ENCODE data around the gene ACO2. TPM values are rescaled to one million over a fixed set of nuclear protein-coding genes. Genes with fewer than 3 reads are reported as not detected.

The ACO2 gene
- polyA plus RNA-seq, 1 of the 3 experiments (the other 2 are of a cell fraction) = 47.0 TPM

- H4K20me1 ChIP-seq (ENCODE audit: insufficient read depth) = no peaks in the 10 kb centered on the region
- H2AFZ ChIP-seq (ENCODE audit: low read depth) = no peak overlapping the region
- no peaks in the 10 kb centered on the region; the same call in 1 of the 2 replicates for H3K79me2 ChIP-seq (ENCODE audit: insufficient read depth)
- H3K27me3 ChIP-seq (ENCODE audit: insufficient read depth) = no peaks in the 10 kb centered on the region
- TF ChIP-seq GATA2 (CRISPR knock-in tag; IDR thresholded peaks at IDR 0.05) (no peak), EP300 (IDR thresholded peaks at IDR 0.05; ENCODE audit: borderline replicate concordance in 1 of 2, low read depth in 1 of 2, low read length in 1 of 2) (no peak)
- peaks cover 0 to 23% of the 10 kb centered on the region in 2 experiments for H3K36me3 ChIP-seq (replicated peaks in 1 of 2; ENCODE audit: control insufficient read depth in 1 of 2, insufficient read depth in 2 of 2, low read length in 1 of 2)
- H3K9ac ChIP-seq = no peak overlapping the region
- H3K4me3 ChIP-seq (ENCODE audit: low read depth in 2 of 2, low read length in 1 of 2) = no peak overlapping the region
- H3F3A ChIP-seq (replicated peaks; ENCODE audit: insufficient read depth) = no peaks in the 10 kb centered on the region
- CTCF ChIA-PET = interaction anchor here (1.2 to 2.9 kb wide), 5 partner anchors 11 to 124 kb away, joined by 3 to 22 read pairs (median 5); no protein-coding TSS in a partner anchor
- H3K4me2 ChIP-seq = no peak overlapping the region
- H3K9me2 ChIP-seq = no peaks in the 10 kb centered on the region
- POLR2A ChIA-PET = no interaction called here
- H3K4me1 ChIP-seq (ENCODE audit: control insufficient read depth in 1 of 2, insufficient read depth in 2 of 2, low read depth in 1 of 2, low read length in 1 of 2) = peaks cover 0 to 4% of the 10 kb centered on the region in 2 experiments; a peak in 1 of 4 replicates
- H3K9me3 ChIP-seq = no peaks in the 10 kb centered on the region
- H3K27ac ChIP-seq (ENCODE audit: low read depth in 2 of 2, low read length in 1 of 2) = no peak overlapping the region
- no peak for DNase-seq
- 87% methylated on average over 2 of the region's 16 CpGs for WGBS (ENCODE audit: low lambda C conversion rate)
These were observed 59.3 kb downstream of the ACO2 start for GRCh38 chr22:41528132-41528766.

- no peak overlapping the region for H2AFZ ChIP-seq (ENCODE audit: low read depth)
- no peaks in the 10 kb centered on the region for H4K20me1 ChIP-seq (ENCODE audit: insufficient read depth)
- 40% methylated on average over 1 of the region's 13 CpGs for WGBS (ENCODE audit: low lambda C conversion rate)
- no peak overlapping the region for H3K9ac ChIP-seq
- H3F3A ChIP-seq (replicated peaks; ENCODE audit: insufficient read depth) = no peaks in the 10 kb centered on the region
- no peak for TF ChIP-seq USF2 (IDR thresholded peaks at IDR 0.05; ENCODE audit: borderline replicate concordance, low read depth, low read length)
- no peak for TF ChIP-seq NFIC (IDR thresholded peaks at IDR 0.05; ENCODE audit: borderline replicate concordance)
- TF ChIP-seq USF1 (IDR thresholded peaks at IDR 0.05; ENCODE audit: borderline replicate concordance, low read depth) = no peak
- no peak for TF ChIP-seq JUND (IDR thresholded peaks at IDR 0.05)
- TF ChIP-seq RFX5 (IDR thresholded peaks at IDR 0.05; ENCODE audit: low read length) = no peak
- TF ChIP-seq TAF1 (IDR thresholded peaks at IDR 0.05; ENCODE audit: borderline replicate concordance, low read depth, low read length) = no peak
- no peak for TF ChIP-seq RAD21 (IDR thresholded peaks at IDR 0.05; ENCODE audit: low read length)
- no peak for TF ChIP-seq SIN3A (IDR thresholded peaks at IDR 0.05; ENCODE audit: borderline replicate concordance, low read depth, low read length)
- TF ChIP-seq PBX3 (IDR thresholded peaks at IDR 0.05) = no peak
- TF ChIP-seq ELF1 (IDR thresholded peaks at IDR 0.05) = no peak
- TF ChIP-seq TCF12 (IDR thresholded peaks at IDR 0.05) = no peak
- TF ChIP-seq CHD2 (IDR thresholded peaks at IDR 0.05; ENCODE audit: low read length, partially characterized antibody) = no peak
- no peak for TF ChIP-seq MXI1 (IDR thresholded peaks at IDR 0.05; ENCODE audit: low read depth, low read length)
- TF ChIP-seq NRF1 (IDR thresholded peaks at IDR 0.05; ENCODE audit: low read depth, low read length) = no peak
- no peak for TF ChIP-seq POLR2AphosphoS5 (IDR thresholded peaks at IDR 0.05; ENCODE audit: low read depth, low read length)
- no peak for DNase-seq
- H3K79me2 ChIP-seq (ENCODE audit: insufficient read depth) = no peaks in the 10 kb centered on the region; the same call in 1 of the 2 replicates
- no peak overlapping the region for H3K4me3 ChIP-seq (ENCODE audit: low read depth in 2 of 2, low read length in 1 of 2)
- H3K9me2 ChIP-seq = no peaks in the 10 kb centered on the region
- H3K4me1 ChIP-seq (ENCODE audit: control insufficient read depth in 1 of 2, insufficient read depth in 2 of 2, low read depth in 1 of 2, low read length in 1 of 2) = peaks cover 0 to 2% of the 10 kb centered on the region in 2 experiments; a peak in 1 of 4 replicates
- POLR2A ChIA-PET = no interaction called here
- H3K27me3 ChIP-seq (ENCODE audit: insufficient read depth) = no peaks in the 10 kb centered on the region
- no peaks in the 10 kb centered on the region for H3K9me3 ChIP-seq
- CTCF ChIA-PET = interaction anchor here (1.2 to 2.9 kb wide), 3 partner anchors 11 to 125 kb away, joined by 3 to 22 read pairs (median 5); no protein-coding TSS in a partner anchor
- no peak overlapping the region for H3K4me2 ChIP-seq
- H3K36me3 ChIP-seq (replicated peaks in 1 of 2; ENCODE audit: control insufficient read depth in 1 of 2, insufficient read depth in 2 of 2, low read length in 1 of 2) = peaks cover 0 to 23% of the 10 kb centered on the region in 2 experiments
- no peak overlapping the region; a peak in 1 of 4 replicates for H3K27ac ChIP-seq (ENCODE audit: low read depth in 2 of 2, low read length in 1 of 2)
These were observed 60.1 kb downstream of the ACO2 start for GRCh38 chr22:41528938-41529561.
